Right lobe of liver (tissue), 4 donors: ENCODE results near the gene TCF4.

Experiments
- CTCF ChIP-seq, 4 donors: fragments of 200-600 bp in 3 of 4; fragments of 450-650 bp in 1 of 4; IDR thresholded peaks; one replicate each; pipeline versions ENCODE4 v1.5.1 to v1.8.0; 2016 to 2022; ENCODE audit warnings: antibody characterized with exemption in 4 of 4, mild to moderate bottlenecking in 2 of 4
- POLR2A ChIP-seq: fragments of 450-650 bp; IDR thresholded peaks from one replicate; pipeline ENCODE4 v1.6.1; 2017; ENCODE audit warnings: antibody characterized with exemption, mild to moderate bottlenecking
- donor health status: DM: no; HTN: no; CAD: no.
- donor health status: DM: no; HTN: no; CAD: no.
- donor health status: DM: no; HTN: yes; CAD: no.

GRCh38 chr18:55625901-55626300 lies 37.9 kb upstream of the TCF4 start:
- TF ChIP-seq CTCF (IDR thresholded peaks at IDR 0.05) (no peak), POLR2A (no peak)
